Heart left ventricle (tissue), 13 donors: ENCODE results near the gene DLX4.

Experiments used
- POLR2A ChIP-seq, 2 donors: fragments of 450-650 bp; IDR thresholded peaks; one replicate each; pipeline ENCODE4 v1.6.1; 2017; ENCODE audit warnings: antibody characterized with exemption in 2 of 2, mild to moderate bottlenecking in 2 of 2, moderate library complexity in 2 of 2
- TF ChIP-seq, protein P1 (sequence below), 12 donors: fragments of 200-600 bp; sonication (generic) in 4 of 12; IDR thresholded peaks; one replicate each; pipeline versions ENCODE4 v1.5.0 to v1.8.0; 2018 to 2022; ENCODE audit warnings: antibody characterized with exemption in 12 of 12, mild to moderate bottlenecking in 5 of 12
- donor health status: ischemic (EF 13 %, LVEDD 7.1; RV severe dilation, severe dysfunction).
- donor health status: DM: no; HTN: yes; CAD: no.
- donor health status: DM: no; HTN: no; CAD: no.
- donor health status: ischemic (EF 25% LVEDD 6.9; RV normal size, moderate dysfunction).
- donor health status: ischemic (EF 25% LVEDD 5.7; RV mildly dilated, moderate dysfunction).
- donor health status: ischemic (EF 35%, LVEDD 5.7; RV mildly dilated, moderate dysfunction).
- donor health status: nonischemic (EF 11% LVEDD 7.7; RV severe dilation, severe dysfunction).
- donor health status: DM: yes; HTN: yes; CAD: no.
- donor health status: PGD.
- donor health status: ischemic (EF 29% LVEDD 5.4; RV normal size, mild dysfunction).
- donor health status: nonischemic (EF 23%, LVEDD 6.1; RV moderate dilation, normal function).

DNA sequence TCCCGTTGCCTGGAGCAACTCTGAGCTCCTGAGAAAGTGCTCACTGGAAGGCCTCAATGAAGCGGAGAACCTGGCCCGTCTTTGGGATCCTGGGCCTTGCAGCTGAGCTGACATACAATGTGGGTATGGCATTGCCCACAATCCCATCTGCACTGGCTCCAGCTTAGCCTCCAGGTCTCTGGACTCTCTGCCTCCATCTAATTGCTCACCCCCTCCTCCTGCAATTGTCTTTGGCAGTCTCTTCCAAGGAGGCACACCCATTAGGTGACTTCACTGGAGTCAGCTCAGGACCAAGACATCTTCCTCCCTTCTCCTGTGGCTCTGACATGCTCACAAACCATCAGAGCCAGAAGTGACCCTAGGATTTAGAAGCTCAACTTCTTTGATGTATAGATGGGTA, 1.5 kb downstream of the DLX4 start:
- TF ChIP-seq, protein P1, sequence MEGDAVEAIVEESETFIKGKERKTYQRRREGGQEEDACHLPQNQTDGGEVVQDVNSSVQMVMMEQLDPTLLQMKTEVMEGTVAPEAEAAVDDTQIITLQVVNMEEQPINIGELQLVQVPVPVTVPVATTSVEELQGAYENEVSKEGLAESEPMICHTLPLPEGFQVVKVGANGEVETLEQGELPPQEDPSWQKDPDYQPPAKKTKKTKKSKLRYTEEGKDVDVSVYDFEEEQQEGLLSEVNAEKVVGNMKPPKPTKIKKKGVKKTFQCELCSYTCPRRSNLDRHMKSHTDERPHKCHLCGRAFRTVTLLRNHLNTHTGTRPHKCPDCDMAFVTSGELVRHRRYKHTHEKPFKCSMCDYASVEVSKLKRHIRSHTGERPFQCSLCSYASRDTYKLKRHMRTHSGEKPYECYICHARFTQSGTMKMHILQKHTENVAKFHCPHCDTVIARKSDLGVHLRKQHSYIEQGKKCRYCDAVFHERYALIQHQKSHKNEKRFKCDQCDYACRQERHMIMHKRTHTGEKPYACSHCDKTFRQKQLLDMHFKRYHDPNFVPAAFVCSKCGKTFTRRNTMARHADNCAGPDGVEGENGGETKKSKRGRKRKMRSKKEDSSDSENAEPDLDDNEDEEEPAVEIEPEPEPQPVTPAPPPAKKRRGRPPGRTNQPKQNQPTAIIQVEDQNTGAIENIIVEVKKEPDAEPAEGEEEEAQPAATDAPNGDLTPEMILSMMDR (IDR thresholded peaks at IDR 0.05): no peak
- no peak for TF ChIP-seq POLR2A (IDR thresholded peaks at IDR 0.05)
